Nephron progenitor cell (in vitro differentiated cells): ENCODE results near the gene TFDP1.

ENCODE experiments used
- DNase-seq: peaks from one replicate; pipeline ENCODE4 v3.0.0; 2021
- H3K27ac Mint-ChIP-seq: 2 replicates; pipeline ENCODE4 v1.8.0; 2021; ENCODE audit warnings: mild to moderate bottlenecking, moderate library complexity, mixed read lengths
- H3K27me3 Mint-ChIP-seq: 2 replicates; pipeline ENCODE4 v1.8.0; 2021; ENCODE audit warnings: mild to moderate bottlenecking, low read depth, mixed read lengths; ENCODE audit not compliant: poor library complexity
- H3K36me3 Mint-ChIP-seq: 2 replicates; pipeline ENCODE4 v1.8.0; 2021; ENCODE audit warnings: low read depth, mixed read lengths
- H3K4me1 Mint-ChIP-seq: 2 replicates; pipeline ENCODE4 v1.8.0; 2021; ENCODE audit warnings: mixed read lengths
- H3K4me3 Mint-ChIP-seq: 2 replicates; pipeline ENCODE4 v1.8.0; 2021; ENCODE audit warnings: mild to moderate bottlenecking, moderate library complexity, mixed read lengths
- H3K9me3 Mint-ChIP-seq: 2 replicates; pipeline ENCODE4 v1.8.0; 2021; ENCODE audit warnings: mild to moderate bottlenecking, moderate library complexity, mixed read lengths
- TF ChIP-seq, protein P1 (sequence below): fragments of 200-600 bp; sonication (generic); IDR thresholded peaks from 2 replicates; pipeline ENCODE4 v1.5.0; 2021; ENCODE audit warnings: antibody characterized with exemption

TFDP1 gene

DNA sequence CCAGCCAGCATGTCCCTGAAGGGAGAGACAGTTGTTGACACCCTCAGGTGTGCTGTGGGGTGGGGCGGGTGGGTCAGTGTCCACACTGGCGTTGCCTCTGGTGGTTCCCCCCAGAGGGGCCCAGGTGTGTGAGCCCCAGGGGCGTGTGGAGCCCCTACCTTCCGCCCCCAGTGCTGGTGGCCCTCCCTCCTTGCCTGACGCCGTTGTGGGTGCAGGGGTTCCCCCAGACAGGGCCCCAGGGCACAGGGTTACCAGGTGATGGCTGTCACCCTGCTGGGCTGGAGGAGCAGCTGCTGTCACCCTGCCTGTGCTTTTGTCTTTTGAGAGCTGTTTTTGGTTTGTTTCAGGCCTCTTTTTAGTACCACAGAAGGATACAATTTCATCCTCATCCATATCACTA lies 46.3 kb downstream of the TFDP1 start:
- Mint-ChIP-seq H3K27me3 (no peaks in the 10 kb centered on the region), H3K4me3 (no peak overlapping the region), H3K36me3 (peaks cover 68% of the 10 kb centered on the region), H3K9me3 (peaks cover 3% of the 10 kb centered on the region), H3K27ac (no peak overlapping the region), H3K4me1 (peaks cover 19% of the 10 kb centered on the region)
- TF ChIP-seq, protein P1, sequence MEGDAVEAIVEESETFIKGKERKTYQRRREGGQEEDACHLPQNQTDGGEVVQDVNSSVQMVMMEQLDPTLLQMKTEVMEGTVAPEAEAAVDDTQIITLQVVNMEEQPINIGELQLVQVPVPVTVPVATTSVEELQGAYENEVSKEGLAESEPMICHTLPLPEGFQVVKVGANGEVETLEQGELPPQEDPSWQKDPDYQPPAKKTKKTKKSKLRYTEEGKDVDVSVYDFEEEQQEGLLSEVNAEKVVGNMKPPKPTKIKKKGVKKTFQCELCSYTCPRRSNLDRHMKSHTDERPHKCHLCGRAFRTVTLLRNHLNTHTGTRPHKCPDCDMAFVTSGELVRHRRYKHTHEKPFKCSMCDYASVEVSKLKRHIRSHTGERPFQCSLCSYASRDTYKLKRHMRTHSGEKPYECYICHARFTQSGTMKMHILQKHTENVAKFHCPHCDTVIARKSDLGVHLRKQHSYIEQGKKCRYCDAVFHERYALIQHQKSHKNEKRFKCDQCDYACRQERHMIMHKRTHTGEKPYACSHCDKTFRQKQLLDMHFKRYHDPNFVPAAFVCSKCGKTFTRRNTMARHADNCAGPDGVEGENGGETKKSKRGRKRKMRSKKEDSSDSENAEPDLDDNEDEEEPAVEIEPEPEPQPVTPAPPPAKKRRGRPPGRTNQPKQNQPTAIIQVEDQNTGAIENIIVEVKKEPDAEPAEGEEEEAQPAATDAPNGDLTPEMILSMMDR, result no peak
- DNase-seq, result no peak

DNA sequence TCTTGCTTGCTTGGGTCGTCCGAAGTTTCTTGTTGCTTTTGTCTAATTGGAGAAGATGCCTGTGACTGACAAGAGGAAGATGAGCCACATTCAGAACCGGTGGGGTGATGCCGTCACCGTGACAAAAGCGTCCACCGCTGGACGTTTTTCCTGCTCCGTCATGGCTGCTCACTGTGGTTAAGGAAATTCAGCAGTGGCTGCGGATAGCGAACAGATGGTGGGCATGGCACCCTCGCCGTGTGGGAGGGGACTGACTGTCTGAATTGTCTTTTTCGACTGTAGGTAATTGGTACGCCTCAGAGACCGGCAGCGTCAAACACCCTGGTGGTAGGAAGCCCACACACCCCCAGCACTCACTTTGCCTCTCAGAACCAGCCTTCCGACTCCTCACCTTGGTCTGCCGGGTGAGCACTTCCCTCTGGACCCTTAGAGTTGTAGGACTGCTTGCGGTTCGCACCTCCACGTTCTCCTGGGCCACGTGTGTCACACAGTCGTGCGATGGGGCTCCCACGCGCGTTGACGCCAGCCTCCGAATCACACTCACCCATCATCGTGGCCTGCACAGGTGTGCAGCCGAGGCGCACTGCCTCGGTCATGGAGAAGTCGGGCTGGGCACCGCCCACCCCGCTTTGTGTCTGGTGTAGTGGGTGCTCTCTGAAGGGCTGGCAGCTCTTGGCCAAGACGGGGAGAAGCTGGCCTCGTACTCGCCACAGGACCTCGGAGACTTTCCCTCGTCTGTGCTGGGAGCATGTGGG lies 47.0 kb downstream of the TFDP1 start:
- Mint-ChIP-seq H3K36me3 (peaks cover 68% of the 10 kb centered on the region), H3K27me3 (no peaks in the 10 kb centered on the region), H3K27ac (no peak overlapping the region), H3K4me1 (peaks cover 19% of the 10 kb centered on the region), H3K4me3 (no peak overlapping the region), H3K9me3 (no peaks in the 10 kb centered on the region)
- DNase-seq, result no peak
- TF ChIP-seq, protein P1, result no peak

DNA sequence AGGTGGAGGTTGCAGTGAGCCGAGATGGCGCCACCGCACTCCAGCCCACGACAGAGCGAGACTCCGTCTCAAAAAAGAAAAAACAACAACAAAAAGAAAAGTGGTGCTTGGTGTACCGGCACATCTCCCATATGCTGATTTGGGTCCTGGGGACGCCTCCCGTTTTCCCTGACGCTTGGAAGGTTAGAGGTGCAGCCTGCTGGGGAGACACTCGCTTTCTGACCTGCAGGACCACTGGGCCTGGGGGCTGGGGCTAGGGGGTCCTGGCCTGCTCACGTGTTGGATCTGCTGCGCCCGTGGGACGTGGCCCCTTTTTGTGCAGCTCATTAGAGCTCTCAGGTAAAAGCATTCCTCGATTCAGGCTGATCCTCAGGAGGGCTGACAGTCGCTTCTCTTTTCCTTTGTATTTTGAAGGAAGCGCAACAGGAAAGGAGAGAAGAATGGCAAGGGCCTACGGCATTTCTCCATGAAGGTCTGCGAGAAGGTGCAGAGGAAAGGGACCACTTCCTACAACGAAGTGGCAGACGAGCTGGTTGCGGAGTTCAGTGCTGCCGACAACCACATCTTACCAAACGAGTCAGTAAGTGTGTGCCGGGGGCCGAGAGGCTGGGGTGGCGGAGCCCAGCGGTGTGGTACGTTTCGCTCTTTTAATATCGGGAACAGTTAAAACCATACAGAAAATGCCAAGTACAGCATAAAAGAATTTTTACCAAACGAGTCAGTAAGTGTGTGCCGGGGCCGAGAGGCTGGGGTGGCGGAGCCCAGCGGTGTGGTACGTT lies 48.3 kb downstream of the TFDP1 start:
- TF ChIP-seq, protein P1, result no peak
- H3K27me3 Mint-ChIP-seq, result no peaks in the 10 kb centered on the region
- H3K4me1 Mint-ChIP-seq, result peaks cover 8% of the 10 kb centered on the region
- H3K36me3 Mint-ChIP-seq, result peaks cover 71% of the 10 kb centered on the region
- H3K27ac Mint-ChIP-seq, result peak overlapping the region; percentile 53
- no peak overlapping the region for H3K4me3 Mint-ChIP-seq
- DNase-seq, result no peak
- no peaks in the 10 kb centered on the region for H3K9me3 Mint-ChIP-seq

DNA sequence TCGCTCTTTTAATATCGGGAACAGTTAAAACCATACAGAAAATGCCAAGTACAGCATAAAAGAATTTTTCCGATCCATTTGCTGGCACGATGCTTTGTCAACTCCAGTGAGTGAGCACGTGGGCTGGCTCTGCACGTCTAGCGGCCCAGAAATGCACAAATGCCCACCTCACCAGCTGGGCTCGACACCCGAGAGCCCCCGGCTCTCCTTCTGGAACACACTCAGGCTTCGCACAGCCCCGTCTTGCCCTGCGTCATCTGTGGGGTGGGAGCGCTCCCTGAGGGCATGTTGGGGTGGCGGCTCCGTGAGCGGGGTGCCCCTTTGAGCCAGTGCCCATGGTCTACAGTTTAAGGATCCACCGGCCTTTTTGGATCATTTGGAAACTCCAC lies 48.9 kb downstream of the TFDP1 start:
- no peaks in the 10 kb centered on the region for H3K9me3 Mint-ChIP-seq
- no peaks in the 10 kb centered on the region for H3K27me3 Mint-ChIP-seq
- peaks cover 73% of the 10 kb centered on the region for H3K36me3 Mint-ChIP-seq
- DNase-seq, result no peak
- no peak overlapping the region for H3K4me3 Mint-ChIP-seq
- TF ChIP-seq, protein P1, result no peak
- peak overlapping the region; percentile 47 for H3K27ac Mint-ChIP-seq
- peaks cover 4% of the 10 kb centered on the region for H3K4me1 Mint-ChIP-seq

DNA sequence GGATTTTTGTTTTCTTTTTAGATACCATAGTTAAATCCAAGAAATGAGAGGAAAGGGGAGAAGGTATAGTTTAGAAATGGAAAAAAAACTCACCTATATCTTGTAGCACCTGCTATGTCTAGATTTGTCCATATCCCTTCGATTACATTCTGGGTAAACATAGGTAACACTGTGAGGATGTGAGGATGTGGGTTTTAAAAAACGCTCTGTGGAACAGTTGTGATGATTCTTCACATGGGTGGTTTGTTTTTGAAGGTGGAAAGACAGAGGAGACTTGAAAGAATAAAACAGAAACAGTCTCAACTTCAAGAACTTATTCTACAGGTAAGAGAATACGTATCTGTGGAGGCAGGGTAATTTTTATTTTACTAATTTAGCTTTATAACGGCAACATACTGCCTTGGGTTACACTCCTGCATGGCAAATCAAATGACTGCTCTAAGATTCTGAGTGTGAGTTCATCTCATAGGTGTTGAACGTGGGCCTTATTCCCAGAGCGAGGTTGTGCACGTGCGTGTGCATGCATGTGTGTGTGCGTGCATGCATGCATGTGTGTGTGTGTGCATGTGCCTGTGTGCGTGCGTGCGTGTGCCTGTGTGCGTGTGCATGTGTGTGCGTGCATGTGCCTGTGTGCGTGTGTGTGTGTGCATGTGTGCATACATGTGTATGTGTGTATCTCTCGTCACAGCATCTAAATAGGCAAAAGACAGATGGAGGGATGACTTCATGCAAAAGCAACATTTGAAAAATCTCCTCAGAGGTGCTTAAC lies 49.9 kb downstream of the TFDP1 start:
- no peaks in the 10 kb centered on the region for H3K27me3 Mint-ChIP-seq
- H3K36me3 Mint-ChIP-seq, result peaks cover 74% of the 10 kb centered on the region
- no peak for DNase-seq
- TF ChIP-seq, protein P1, result no peak
- H3K9me3 Mint-ChIP-seq, result peaks cover 5% of the 10 kb centered on the region
- H3K4me1 Mint-ChIP-seq, result peaks cover 4% of the 10 kb centered on the region
- no peak overlapping the region for H3K4me3 Mint-ChIP-seq
- H3K27ac Mint-ChIP-seq, result peak overlapping the region; percentile 71
